HAP-1 (cell line): ENCODE results near the gene HMGB2.

Source experiments
- DNase-seq, 2 experiments: peaks; one replicate each; pipeline ENCODE4 v3.0.0-alpha.2; 2016 to 2020; ENCODE audit warnings: low spot score in 2 of 2
- H3K27me3 ChIP-seq: fragments of 250-450 bp; sonication (Bioruptor Pico); 2 replicates; pipeline ENCODE4 v1.5.1; 2020; ENCODE audit warnings: low read depth, mild to moderate bottlenecking, moderate library complexity
- H3K36me3 ChIP-seq: fragments of 250-450 bp; sonication (Bioruptor Pico); replicated peaks from 2 replicates; pipeline ENCODE4 v1.5.1; 2020; ENCODE audit warnings: mild to moderate bottlenecking
- H3K4me1 ChIP-seq: fragments of 250-450 bp; sonication (Bioruptor Pico); 2 replicates; pipeline ENCODE4 v1.5.1; 2020; ENCODE audit warnings: mild to moderate bottlenecking
- H3K4me3 ChIP-seq: fragments of 250-450 bp; sonication (Bioruptor Pico); 2 replicates; pipeline ENCODE4 v1.5.1; 2020; ENCODE audit warnings: mild to moderate bottlenecking, moderate library complexity
- H3K9me3 ChIP-seq: fragments of 250-450 bp; sonication (Bioruptor Pico); 2 replicates; pipeline ENCODE4 v1.5.1; 2020; ENCODE audit warnings: mild to moderate bottlenecking, moderate library complexity
- in situ Hi-C: fragments of 300-500 bp; cut with MboI; formaldehyde crosslinking; loops from 3 replicates; pipeline ENCODE4 v1.14.3; 2020; ENCODE audit warnings: low sequenced_read_pairs, inconsistent platforms, mixed read lengths

HMGB2 gene

DNA sequence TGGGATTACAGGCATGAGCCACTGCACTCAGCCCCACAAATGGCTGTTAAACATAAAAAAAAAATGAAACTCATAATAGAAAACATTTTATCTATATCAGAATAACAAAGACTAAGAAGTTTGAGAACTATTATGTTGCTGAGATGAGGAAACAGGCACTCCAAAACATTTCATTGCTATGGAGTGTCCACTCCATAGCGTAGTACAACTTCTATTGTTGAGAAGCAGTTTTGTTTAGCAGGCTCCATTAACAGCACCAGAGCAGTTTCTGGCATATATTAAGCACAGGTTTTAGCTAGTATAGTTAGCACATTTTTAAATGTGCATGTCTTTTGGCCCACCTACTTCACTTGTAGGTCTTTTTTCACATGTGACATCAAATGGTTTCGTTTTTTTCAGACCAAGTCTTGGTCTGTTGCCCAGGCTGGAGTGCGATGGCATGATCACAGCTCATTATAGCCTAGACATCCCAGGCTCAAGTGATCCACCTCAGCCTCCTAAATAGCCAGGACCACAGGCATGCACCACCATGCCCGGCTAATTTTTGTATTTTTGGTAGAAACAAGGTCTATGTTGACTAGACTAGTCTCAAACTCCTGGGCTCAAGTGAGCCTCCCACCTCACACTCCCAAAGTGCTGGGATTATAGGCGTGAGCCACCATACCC, 5.8 kb downstream of the HMGB2 start:
- Histone ChIP-seq H3K36me3 (peaks cover 76% of the 10 kb centered on the region), H3K9me3 (no peaks in the 10 kb centered on the region), H3K4me1 (peaks cover 9% of the 10 kb centered on the region), H3K27me3 (no peaks in the 10 kb centered on the region), H3K4me3 (no peak overlapping the region)
- in situ Hi-C loops: no loop called here
- no peak for DNase-seq

GRCh38 chr4:173325007-173325736, 9.0 kb downstream of the HMGB2 start:
- DNase-seq: no peak
- H3K9me3 ChIP-seq: no peaks in the 10 kb centered on the region
- in situ Hi-C loops: no loop called here
- peaks cover 3% of the 10 kb centered on the region; the same call in 1 of the 2 replicates for H3K4me1 ChIP-seq
- peaks cover 50% of the 10 kb centered on the region for H3K36me3 ChIP-seq
- no peaks in the 10 kb centered on the region for H3K27me3 ChIP-seq
- H3K4me3 ChIP-seq: no peak overlapping the region

- no peak overlapping the region for H3K4me3 ChIP-seq
- no peak for DNase-seq
- peaks cover 13% of the 10 kb centered on the region; the same call in 1 of the 2 replicates for H3K36me3 ChIP-seq
- peaks cover 24% of the 10 kb centered on the region for H3K4me1 ChIP-seq
- H3K9me3 ChIP-seq: no peaks in the 10 kb centered on the region
- in situ Hi-C loops: loop anchor here (5.0 kb wide), 1 partner anchor 98 kb away; no protein-coding TSS in a partner anchor
- no peaks in the 10 kb centered on the region for H3K27me3 ChIP-seq
These were observed 14.5 kb downstream of the HMGB2 start for GRCh38 chr4:173319696-173320095.

DNA sequence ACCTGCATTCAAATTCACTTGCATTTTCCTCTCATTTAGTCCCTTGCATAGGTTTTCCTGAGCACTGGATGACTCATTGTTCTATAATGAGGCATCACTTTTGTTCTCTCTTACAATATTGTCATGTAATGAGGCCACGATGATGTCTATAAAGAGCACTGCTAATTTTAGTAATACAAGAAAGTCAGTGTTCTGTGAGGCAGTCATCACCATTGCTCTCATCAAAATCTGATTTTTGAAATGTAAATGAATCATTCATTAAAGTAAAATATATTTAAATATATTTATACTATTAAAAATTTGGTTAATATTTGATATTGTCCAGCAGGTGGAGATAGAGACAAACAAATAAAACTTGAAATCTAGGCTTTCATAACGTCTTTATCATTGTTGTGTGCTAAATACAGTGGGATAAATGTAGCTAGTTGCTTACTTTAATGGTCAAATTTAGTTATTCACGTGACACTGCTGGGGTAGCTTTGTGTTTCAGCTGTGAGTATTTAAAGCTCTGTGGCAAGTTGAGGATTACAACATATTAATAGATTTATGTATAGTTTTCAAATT, 15.4 kb downstream of the HMGB2 start:
- Histone ChIP-seq H3K4me1 (peaks cover 24% of the 10 kb centered on the region), H3K36me3 (peaks cover 5% of the 10 kb centered on the region; the same call in 1 of the 2 replicates), H3K9me3 (no peaks in the 10 kb centered on the region), H3K4me3 (no peak overlapping the region), H3K27me3 (no peaks in the 10 kb centered on the region)
- in situ Hi-C loops: loop anchor here (5.0 kb wide), 1 partner anchor 99 kb away; no protein-coding TSS in a partner anchor
- peak in 1 of 2 experiments; percentile 94 for DNase-seq

DNA sequence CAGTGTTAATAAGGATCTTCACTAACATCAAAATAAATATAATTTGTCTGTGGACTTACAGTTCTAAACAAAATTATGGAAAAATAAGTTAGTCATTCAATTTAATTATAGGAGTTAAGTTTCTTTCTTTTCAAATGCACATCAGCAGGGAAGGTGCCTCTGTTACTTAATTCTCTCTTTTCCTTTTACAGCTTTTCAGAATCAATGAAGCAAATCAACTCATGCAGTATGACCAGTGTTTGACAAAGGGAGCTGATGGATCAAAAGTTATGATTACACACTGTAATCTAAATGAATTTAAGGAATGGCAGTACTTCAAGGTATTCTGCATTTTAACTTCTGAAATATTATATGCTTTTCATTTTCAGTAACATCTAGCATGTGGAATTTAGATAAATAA, 15.9 kb downstream of the HMGB2 start:
- Histone ChIP-seq H3K9me3 (no peaks in the 10 kb centered on the region), H3K27me3 (no peaks in the 10 kb centered on the region), H3K4me3 (no peak overlapping the region), H3K36me3 (peaks cover 5% of the 10 kb centered on the region; the same call in 1 of the 2 replicates), H3K4me1 (peaks cover 24% of the 10 kb centered on the region)
- peak in 1 of 2 experiments; percentile 89 for DNase-seq
- in situ Hi-C loops: loop anchor here (5.0 kb wide), 1 partner anchor 99 kb away; no protein-coding TSS in a partner anchor

DNA sequence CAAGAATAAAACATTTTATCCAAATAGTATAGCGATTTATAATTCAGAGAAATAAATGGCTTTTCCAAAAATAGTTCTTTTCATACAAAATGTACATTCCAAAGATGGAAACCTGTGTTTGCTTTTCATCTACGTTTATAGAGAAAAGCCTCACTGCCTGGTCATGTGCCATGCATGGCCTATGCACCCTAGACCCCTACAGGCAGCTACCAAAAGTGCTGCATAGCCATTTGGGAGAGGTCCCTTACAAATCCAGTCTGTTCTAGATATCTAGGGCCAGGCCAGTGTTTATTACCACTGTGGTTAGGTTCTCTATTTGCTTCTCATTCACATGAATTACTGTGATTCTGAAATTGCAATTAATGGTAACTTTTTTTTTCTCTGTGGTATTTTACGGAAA, 17.2 kb downstream of the HMGB2 start:
- in situ Hi-C loops: loop anchor here (5.0 kb wide), 1 partner anchor 100 kb away; no protein-coding TSS in a partner anchor
- DNase-seq: peak in 1 of 2 experiments; percentile 53
- no peaks in the 10 kb centered on the region for H3K9me3 ChIP-seq

DNA sequence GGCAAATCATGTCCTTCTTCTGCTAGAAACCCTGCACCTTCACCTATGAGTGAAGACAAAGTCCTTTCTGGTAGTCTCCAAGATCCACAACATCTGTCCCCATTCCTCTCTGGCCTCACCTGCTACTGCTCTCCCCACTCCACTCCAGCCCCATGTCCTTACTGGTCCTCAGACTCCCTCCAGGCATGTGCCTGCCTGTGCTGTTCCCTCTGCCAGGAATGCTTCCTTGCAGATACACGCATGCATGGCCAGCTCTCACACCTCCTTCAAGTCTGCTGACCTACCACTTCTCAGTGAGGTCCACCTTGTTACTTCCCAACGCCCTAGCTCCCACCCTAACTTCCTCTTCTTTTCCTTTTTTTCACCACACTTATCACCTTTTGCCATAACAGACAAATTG, 18.1 kb downstream of the HMGB2 start:
- no peak overlapping the region for H3K4me3 ChIP-seq
- H3K27me3 ChIP-seq: no peaks in the 10 kb centered on the region
- peaks cover 24% of the 10 kb centered on the region for H3K4me1 ChIP-seq
- DNase-seq: no peak
- in situ Hi-C loops: loop anchor here (5.0 kb wide), 1 partner anchor 101 kb away; no protein-coding TSS in a partner anchor
- H3K36me3 ChIP-seq: peaks cover 5% of the 10 kb centered on the region; the same call in 1 of the 2 replicates
- H3K9me3 ChIP-seq: no peaks in the 10 kb centered on the region

More for the DNA sequence above, 17.2 kb downstream of the HMGB2 start:
- Histone ChIP-seq H3K27me3 (no peaks in the 10 kb centered on the region), H3K4me3 (no peak overlapping the region), H3K36me3 (peaks cover 2% of the 10 kb centered on the region; the same call in 1 of the 2 replicates), H3K4me1 (peaks cover 24% of the 10 kb centered on the region)

DNA sequence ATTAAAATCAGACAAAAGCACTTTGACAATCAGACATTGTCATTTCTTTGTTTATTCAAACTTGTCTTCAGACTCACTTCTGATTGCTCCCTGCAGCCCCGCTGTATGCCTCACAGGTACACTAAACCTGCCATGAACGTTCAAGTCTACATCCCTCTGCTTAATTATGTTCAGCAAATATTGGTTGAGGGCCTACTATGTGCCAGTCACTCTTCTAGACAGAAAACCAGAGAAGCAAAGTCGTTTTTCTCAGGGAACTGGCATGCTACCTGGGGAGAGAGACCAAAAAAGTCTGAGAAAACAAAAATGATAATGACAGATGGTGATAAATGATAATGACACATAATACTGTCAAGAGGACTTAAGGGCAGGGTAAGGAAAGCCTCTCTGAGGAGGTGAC, 19.4 kb downstream of the HMGB2 start:
- H3K36me3 ChIP-seq: peaks cover 4% of the 10 kb centered on the region; the same call in 1 of the 2 replicates
- H3K27me3 ChIP-seq: no peaks in the 10 kb centered on the region
- DNase-seq: no peak
- peaks cover 22% of the 10 kb centered on the region for H3K4me1 ChIP-seq
- in situ Hi-C loops: loop anchor here (5.0 kb wide), 1 partner anchor 103 kb away; no protein-coding TSS in a partner anchor
- no peaks in the 10 kb centered on the region for H3K9me3 ChIP-seq
- no peak overlapping the region for H3K4me3 ChIP-seq

- no peak for DNase-seq
- Histone ChIP-seq H3K9me3 (no peaks in the 10 kb centered on the region), H3K4me3 (no peak overlapping the region), H3K4me1 (no peaks in the 10 kb centered on the region), H3K27me3 (no peaks in the 10 kb centered on the region), H3K36me3 (peaks cover 5% of the 10 kb centered on the region)
- in situ Hi-C loops: no loop called here
These were observed 22.8 kb downstream of the HMGB2 start for GRCh38 chr4:173311368-173311767.

GRCh38 chr4:173307778-173308177, 26.4 kb downstream of the HMGB2 start:
- no peaks in the 10 kb centered on the region for H3K4me1 ChIP-seq
- peaks cover 11% of the 10 kb centered on the region for H3K36me3 ChIP-seq
- H3K4me3 ChIP-seq: no peak overlapping the region
- no peak for DNase-seq
- H3K9me3 ChIP-seq: no peaks in the 10 kb centered on the region; the same call in 1 of the 2 replicates
- H3K27me3 ChIP-seq: no peaks in the 10 kb centered on the region
- in situ Hi-C loops: no loop called here

GRCh38 chr4:173301518-173302201, 32.5 kb downstream of the HMGB2 start:
- H3K27me3 ChIP-seq: no peaks in the 10 kb centered on the region
- H3K9me3 ChIP-seq: no peaks in the 10 kb centered on the region; the same call in 1 of the 2 replicates
- H3K4me3 ChIP-seq: no peak overlapping the region
- no peaks in the 10 kb centered on the region for H3K4me1 ChIP-seq
- peaks cover 7% of the 10 kb centered on the region for H3K36me3 ChIP-seq
- peak in 1 of 2 experiments; percentile 22 for DNase-seq
- in situ Hi-C loops: no loop called here

DNA sequence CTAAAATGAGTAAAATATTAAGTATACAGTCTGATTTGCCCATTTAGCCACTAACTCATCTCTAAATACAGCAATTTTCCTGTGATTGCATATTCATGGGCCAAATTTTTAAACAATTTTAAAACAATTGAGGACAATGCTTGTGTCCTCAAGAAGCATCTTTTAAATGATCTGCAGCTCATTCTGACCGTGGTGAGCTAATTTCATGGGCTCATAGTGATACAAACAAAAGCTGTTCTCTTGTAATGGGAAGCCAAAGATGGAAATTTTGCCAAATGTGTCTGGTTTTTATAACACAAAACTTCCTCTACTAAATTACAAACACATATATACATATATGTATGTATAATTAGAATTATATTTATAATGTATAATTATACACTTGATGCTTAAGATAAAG, 39.7 kb downstream of the HMGB2 start:
- Histone ChIP-seq H3K4me1 (no peaks in the 10 kb centered on the region), H3K36me3 (no peaks in the 10 kb centered on the region), H3K4me3 (no peak overlapping the region), H3K27me3 (no peaks in the 10 kb centered on the region), H3K9me3 (no peaks in the 10 kb centered on the region)
- in situ Hi-C loops: no loop called here
- no peak for DNase-seq

- no peaks in the 10 kb centered on the region for H3K36me3 ChIP-seq
- no peaks in the 10 kb centered on the region for H3K27me3 ChIP-seq
- H3K4me1 ChIP-seq: no peaks in the 10 kb centered on the region
- H3K9me3 ChIP-seq: no peaks in the 10 kb centered on the region
- in situ Hi-C loops: no loop called here
- H3K4me3 ChIP-seq: no peak overlapping the region
- DNase-seq: no peak
These were observed 40.5 kb downstream of the HMGB2 start for GRCh38 chr4:173293663-173294062.
